K562 (cell line): Measurements from ENCODE around the gene SLK. TPM values are rescaled to one million over a fixed set of nuclear protein-coding genes. Genes with fewer than 3 reads are reported as not detected.

Experiments used
- ATAC-seq: fragments of 200-7000 bp; cut with Tn5 transposase; 3 replicates; pipeline ENCODE4 v1.9.1; 2020; ENCODE audit warnings: moderate library complexity
- BruUV-seq: library from RNA; stranded (reverse); fragments of 400-500 nt; replicated peaks from 2 replicates; lab custom pipeline; 2021; lab: Mats Ljungman, UMichigan
- CTCF ChIA-PET: fragments of 300-600 bp; formaldehyde crosslinking; extraction: SDS; loops from one replicate; lab custom pipeline; 2021; ENCODE audit warnings: low intra/inter-chr PET ratio; lab: Yijun Ruan, JAX
- POLR2A ChIA-PET: fragments of 300-600, 350-650 bp; sonication (Branson Sonifier 250); formaldehyde crosslinking; extraction: SDS; loops from one replicate; lab custom pipeline; 2021; ENCODE audit warnings: antibody characterized with exemption, inconsistent platforms; lab: Yijun Ruan, JAX
- DNase-seq, 4 experiments: peaks; one replicate each; pipeline versions ENCODE4 v3.0.0 to v3.0.0-alpha.2; 2011 to 2018; ENCODE audit warnings: low spot score in 3 of 4, mixed read lengths in 3 of 4; ENCODE audit errors: extremely low read depth in 1 of 4
- FAIRE-seq: peaks from 2 replicates; lab custom pipeline; 2011; peaks lifted over from hg19 to GRCh38; lab: Jason Lieb, UNC
- H2AFZ ChIP-seq: 2 replicates; pipeline ENCODE4 v1.6.0; 2011; ENCODE audit warnings: low read depth, low read length, control low read depth, inconsistent platforms
- H3K27ac ChIP-seq: fragments of 200-600 bp; 3 replicates; pipeline ENCODE4 v1.8.0; 2011; ENCODE audit warnings: low read depth, mild to moderate bottlenecking, control low read depth, inconsistent platforms, low read length, moderate library complexity, mixed read lengths; ENCODE audit errors: extremely low read depth
- H3K27me3 ChIP-seq, 2 experiments: fragments of 300-600 bp in 1 of 2; 2 replicates in 1 of 2; 3 replicates in 1 of 2; pipeline versions ENCODE4 v1.6.0 to v1.8.0; 2011; ENCODE audit warnings: inconsistent platforms in 2 of 2, low read length in 2 of 2, mild to moderate bottlenecking in 1 of 2, mixed read lengths in 1 of 2, moderate library complexity in 1 of 2; ENCODE audit not compliant: control insufficient read depth in 2 of 2, insufficient read depth in 2 of 2
- H3K36me3 ChIP-seq: fragments of 300-600 bp; 3 replicates; pipeline ENCODE4 v1.8.0; 2011; ENCODE audit warnings: mild to moderate bottlenecking, low read length, inconsistent platforms; ENCODE audit not compliant: control insufficient read depth, insufficient read depth
- H3K4me1 ChIP-seq, 2 experiments: fragments of 200-600 bp in 1 of 2; replicated peaks in 1 of 2; 2 replicates in 1 of 2; 3 replicates in 1 of 2; pipeline versions ENCODE4 v1.5.1 to v1.8.0; 2011; ENCODE audit warnings: inconsistent platforms in 2 of 2, low read length in 2 of 2, mild to moderate bottlenecking in 1 of 2, mixed read lengths in 1 of 2, moderate library complexity in 1 of 2; ENCODE audit not compliant: control insufficient read depth in 2 of 2, insufficient read depth in 2 of 2
- H3K4me2 ChIP-seq: 2 replicates; pipeline ENCODE4 v1.6.1; 2011; ENCODE audit warnings: low read length, control low read depth, inconsistent platforms, mixed read lengths; ENCODE audit not compliant: insufficient read depth
- H3K4me3 ChIP-seq: fragments of 200-600 bp; sonication (generic), shearing (Covaris generic); 2 replicates; pipeline ENCODE4 v1.5.1; 2016; ENCODE audit warnings: control low read depth, inconsistent platforms
- H3K79me2 ChIP-seq: fragments of 200-600 bp; 3 replicates; pipeline ENCODE4 v1.8.0; 2011; ENCODE audit warnings: low read length, inconsistent platforms; ENCODE audit not compliant: control insufficient read depth, insufficient read depth
- H3K9ac ChIP-seq, 2 experiments: 2 replicates each; pipeline versions ENCODE4 v1.6.0 to v1.6.1; 2011; ENCODE audit warnings: low read depth in 2 of 2, low read length in 2 of 2, control low read depth in 1 of 2, inconsistent platforms in 1 of 2, mild to moderate bottlenecking in 1 of 2, mixed read lengths in 1 of 2; ENCODE audit not compliant: insufficient read depth in 1 of 2
- H3K9me1 ChIP-seq: one replicate; pipeline ENCODE4 v1.6.0; 2011; ENCODE audit warnings: inconsistent platforms, mild to moderate bottlenecking, low read length, moderate library complexity; ENCODE audit not compliant: control insufficient read depth, insufficient read depth
- H3K9me3 ChIP-seq: replicated peaks from 2 replicates; pipeline ENCODE4 v1.5.1; 2011; ENCODE audit warnings: low read depth, low read length, inconsistent platforms; ENCODE audit not compliant: control insufficient read depth, insufficient read depth
- H4K20me1 ChIP-seq: replicated peaks from 2 replicates; pipeline ENCODE4 v1.6.1; 2011; ENCODE audit warnings: low read length, inconsistent platforms, mixed read lengths; ENCODE audit not compliant: control insufficient read depth, insufficient read depth
- C11orf30 ChIP-seq: fragments of 450-650 bp; IDR thresholded peaks from 2 replicates; pipeline ENCODE4 v1.6.1; 2016; ENCODE audit warnings: low read depth, mild to moderate bottlenecking
- MCM3 ChIP-seq: fragments of 450-650 bp; IDR thresholded peaks from 2 replicates; pipeline ENCODE4 v1.6.1; 2016
- MECOM ChIP-seq: fragments of 250-450 bp; sonication (Bioruptor Pico); IDR thresholded peaks from 2 replicates; pipeline ENCODE4 v1.8.0; 2022; ENCODE audit warnings: inconsistent platforms
- OTX1 ChIP-seq: fragments of 450-650 bp; formaldehyde crosslinking; IDR thresholded peaks from 2 replicates; pipeline ENCODE4 v1.4.0; 2022; ENCODE audit warnings: mild to moderate bottlenecking
- RNF2 ChIP-seq: sonication (generic); IDR thresholded peaks from 2 replicates; pipeline ENCODE4 v1.6.1; 2016
- SAFB ChIP-seq: fragments of 200-400 bp; formaldehyde crosslinking; IDR thresholded peaks from 2 replicates; pipeline ENCODE4 v1.6.1; 2017; ENCODE audit warnings: low read depth, low read length, borderline replicate concordance
- TAF7 ChIP-seq: fragments of 450-650 bp; IDR thresholded peaks from 2 replicates; pipeline ENCODE4 v1.6.1; 2016; ENCODE audit warnings: missing genetic modification characterization, missing compliant biosample characterization
- TARDBP ChIP-seq: fragments of 450-650 bp; IDR thresholded peaks from 2 replicates; pipeline ENCODE4 v1.6.1; 2016
- ZNF124 ChIP-seq: sonication (generic); formaldehyde crosslinking; IDR thresholded peaks from 2 replicates; pipeline ENCODE4 v1.8.1; 2022; ENCODE audit warnings: missing genetic modification reagents
- ZNF76 ChIP-seq: fragments of 250-450 bp; sonication (Bioruptor Pico); IDR thresholded peaks from 2 replicates; pipeline ENCODE4 v1.4.0; 2020; ENCODE audit warnings: mild to moderate bottlenecking, moderate library complexity, borderline replicate concordance
- whole genome bisulfite sequencing: fragments of 100-300 bp; shearing (Covaris generic); methylation state at CpG from one replicate; pipeline ENCODE4 v1.1.6; 2016; ENCODE audit warnings: low coverage, mixed read lengths; ENCODE audit not compliant: insufficient coverage; ENCODE audit errors: missing lambda C conversion rate; 5-methylcytosine and 5-hydroxymethylcytosine counted together
- in situ Hi-C: fragments of 300-500 bp; cut with MboI; formaldehyde crosslinking; loops from 4 replicates; pipeline ENCODE4 v1.15.0; 2018; ENCODE audit warnings: inconsistent platforms, mixed read lengths
- intact Hi-C: fragments of 100-400 bp; cut with micrococcal nuclease; formaldehyde crosslinking; loops from 2 replicates; pipeline ENCODE4 v1.14.2; 2022
- polyA plus RNA-seq, 8 experiments: library from polyadenylated mRNA; depleted of rRNA in 4 of 8; stranded (reverse) in 5 of 8; unstranded in 3 of 8; fragments of >200 nt; fragmentation: Nextera tagmentation in 2 of 8; fragmentation: Illumina TruSeq in 1 of 8; extraction: Ambion mirVana in 2 of 8; extraction: Trizol in 1 of 8; gene quantifications; 2 replicates each; pipeline versions ENCODE4 v1.2.1 to v1.2.3, GENCODE V29; 2011 to 2014; ENCODE audit warnings: inconsistent platforms in 1 of 8, missing spikeins in 1 of 8
- total RNA-seq, 7 experiments: library from RNA; depleted of rRNA in 6 of 7; stranded (reverse); fragments of >200 nt in 6 of 7; fragmentation: Illumina TruSeq in 2 of 7; extraction: Trizol in 2 of 7; gene quantifications; 2 replicates each; pipeline versions ENCODE4 v1.2.1 to v1.2.3, GENCODE V29; 2011 to 2021; ENCODE audit warnings: low replicate concordance in 1 of 7
- TF ChIP-seq, protein P1 (sequence below): sonication (generic); formaldehyde crosslinking; IDR thresholded peaks from 2 replicates; pipeline ENCODE4 v1.8.1; 2022; ENCODE audit warnings: missing genetic modification reagents
- TF ChIP-seq, protein P2 (sequence below): fragments of 450-650 bp; conservative IDR thresholded peaks from 2 replicates; pipeline ENCODE4 v1.6.1; 2016; ENCODE audit warnings: missing genetic modification characterization, low read depth, mild to moderate bottlenecking, control low read depth, missing compliant biosample characterization

SLK gene
- total and polyA plus RNA-seq, 9 of the 15 experiments (the other 6 are each of a cell fraction or from before 2014, with no cell fraction given) = 8.2 to 40.0 (median 23.4) TPM

DNA sequence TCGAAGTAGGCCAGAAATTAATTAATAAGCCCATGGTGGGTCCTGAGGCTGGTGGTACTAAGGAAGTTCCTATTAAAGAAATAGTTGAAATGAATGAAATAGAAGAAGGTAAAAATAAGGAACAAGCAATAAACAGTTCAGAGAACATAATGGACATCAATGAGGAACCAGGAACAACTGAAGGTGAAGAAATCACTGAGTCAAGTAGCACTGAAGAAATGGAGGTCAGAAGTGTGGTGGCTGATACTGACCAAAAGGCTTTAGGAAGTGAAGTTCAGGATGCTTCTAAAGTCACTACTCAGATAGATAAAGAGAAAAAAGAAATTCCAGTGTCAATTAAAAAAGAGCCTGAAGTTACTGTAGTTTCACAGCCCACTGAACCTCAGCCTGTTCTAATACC, 36.0 kb downstream of the SLK start:
- Histone ChIP-seq H3K36me3 (peaks cover 70% of the 10 kb centered on the region; the same call in 1 of the 3 replicates), H3K4me1 (no peaks in the 10 kb centered on the region), H3K4me2 (no peak overlapping the region), H3K4me3 (no peak overlapping the region), H4K20me1 (no peaks in the 10 kb centered on the region; the same call in 1 of the 2 replicates), H3K27ac (no peak overlapping the region), H3K9me1 (no peaks in the 10 kb centered on the region), H3K27me3 (no peaks in the 10 kb centered on the region), H2AFZ (no peak overlapping the region), H3K9me3 (no peaks in the 10 kb centered on the region), H3K79me2 (no peaks in the 10 kb centered on the region), H3K9ac (no peak overlapping the region)
- POLR2A ChIA-PET = no interaction called here
- ATAC-seq = no peak
- WGBS = 89% methylated on average over 1 of the region's 1 CpG
- in situ Hi-C loops = no loop called here
- CTCF ChIA-PET = no interaction called here
- BruUV-seq = no TSS peak
- DNase-seq = no peak
- FAIRE-seq = no peak
- intact Hi-C loops = no loop called here
- TF ChIP-seq MCM3 (no peak), ZNF76 (CRISPR knock-in tag) (no peak), MECOM (CRISPR knock-in tag) (no peak)
- TF ChIP-seq, all 486 proteins: peak for 0

DNA sequence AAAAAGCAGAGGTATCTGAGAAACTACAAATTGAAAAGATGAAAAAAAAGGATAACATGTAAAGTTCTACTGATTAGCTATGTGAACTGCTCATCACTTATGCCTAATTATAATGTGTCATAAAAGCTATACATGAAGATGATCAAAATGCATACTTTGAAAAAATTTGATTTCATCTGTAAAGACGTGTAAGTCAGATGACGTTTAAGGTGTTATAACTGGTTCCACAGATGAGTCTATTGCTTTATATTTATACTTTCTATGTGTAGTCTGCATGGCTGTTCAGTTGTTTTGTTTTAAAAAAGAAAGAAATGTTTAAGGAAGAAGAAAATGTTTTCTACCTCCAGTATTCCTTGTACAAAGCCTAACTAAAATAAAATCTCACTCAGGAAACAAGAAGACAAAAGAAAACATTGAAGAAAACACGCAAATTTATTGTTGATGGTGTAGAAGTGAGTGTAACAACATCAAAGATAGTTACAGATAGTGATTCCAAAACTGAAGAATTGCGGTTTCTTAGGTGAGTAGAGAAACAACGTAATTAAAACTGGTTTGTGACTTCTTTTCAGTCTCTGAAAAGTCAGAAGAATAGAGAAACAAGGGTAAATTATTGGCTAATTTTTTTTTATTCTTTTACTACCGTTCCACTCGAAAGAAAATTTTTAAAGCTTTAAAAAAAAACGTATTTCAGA, 38.4 kb downstream of the SLK start:
- H3K9me1 ChIP-seq = no peaks in the 10 kb centered on the region
- H3K79me2 ChIP-seq = no peaks in the 10 kb centered on the region
- no peaks in the 10 kb centered on the region for H3K9me3 ChIP-seq
- POLR2A ChIA-PET = interaction anchor here (1.2 kb wide), 1 partner anchor 11 kb away, joined by 3 read pairs; no protein-coding TSS in a partner anchor
- no peak overlapping the region for H3K4me3 ChIP-seq
- H3K9ac ChIP-seq = no peak overlapping the region
- H3K4me1 ChIP-seq = no peaks in the 10 kb centered on the region
- DNase-seq (no peak), ATAC-seq (no peak), FAIRE-seq (no peak)
- H4K20me1 ChIP-seq = no peaks in the 10 kb centered on the region; the same call in 1 of the 2 replicates
- intact Hi-C loops = no loop called here
- WGBS = 82% methylated on average over 8 of the region's 8 CpGs
- no TSS peak for BruUV-seq
- H2AFZ ChIP-seq = no peak overlapping the region
- H3K4me2 ChIP-seq = no peak overlapping the region
- no peaks in the 10 kb centered on the region for H3K27me3 ChIP-seq
- in situ Hi-C loops = no loop called here
- no peak overlapping the region for H3K27ac ChIP-seq
- H3K36me3 ChIP-seq = peaks cover 62% of the 10 kb centered on the region; the same call in 1 of the 3 replicates
- CTCF ChIA-PET = no interaction called here
- TF ChIP-seq, protein P1, sequence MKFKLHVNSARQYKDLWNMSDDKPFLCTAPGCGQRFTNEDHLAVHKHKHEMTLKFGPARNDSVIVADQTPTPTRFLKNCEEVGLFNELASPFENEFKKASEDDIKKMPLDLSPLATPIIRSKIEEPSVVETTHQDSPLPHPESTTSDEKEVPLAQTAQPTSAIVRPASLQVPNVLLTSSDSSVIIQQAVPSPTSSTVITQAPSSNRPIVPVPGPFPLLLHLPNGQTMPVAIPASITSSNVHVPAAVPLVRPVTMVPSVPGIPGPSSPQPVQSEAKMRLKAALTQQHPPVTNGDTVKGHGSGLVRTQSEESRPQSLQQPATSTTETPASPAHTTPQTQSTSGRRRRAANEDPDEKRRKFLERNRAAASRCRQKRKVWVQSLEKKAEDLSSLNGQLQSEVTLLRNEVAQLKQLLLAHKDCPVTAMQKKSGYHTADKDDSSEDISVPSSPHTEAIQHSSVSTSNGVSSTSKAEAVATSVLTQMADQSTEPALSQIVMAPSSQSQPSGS (CRISPR knock-in tag) = no peak
- TF ChIP-seq OTX1 (CRISPR knock-in tag) (no peak), C11orf30 (no peak), ZNF124 (CRISPR knock-in tag) (no peak), SAFB (no peak), TARDBP (no peak), RNF2 (no peak), TAF7 (tag) (no peak)
- TF ChIP-seq, protein P2, sequence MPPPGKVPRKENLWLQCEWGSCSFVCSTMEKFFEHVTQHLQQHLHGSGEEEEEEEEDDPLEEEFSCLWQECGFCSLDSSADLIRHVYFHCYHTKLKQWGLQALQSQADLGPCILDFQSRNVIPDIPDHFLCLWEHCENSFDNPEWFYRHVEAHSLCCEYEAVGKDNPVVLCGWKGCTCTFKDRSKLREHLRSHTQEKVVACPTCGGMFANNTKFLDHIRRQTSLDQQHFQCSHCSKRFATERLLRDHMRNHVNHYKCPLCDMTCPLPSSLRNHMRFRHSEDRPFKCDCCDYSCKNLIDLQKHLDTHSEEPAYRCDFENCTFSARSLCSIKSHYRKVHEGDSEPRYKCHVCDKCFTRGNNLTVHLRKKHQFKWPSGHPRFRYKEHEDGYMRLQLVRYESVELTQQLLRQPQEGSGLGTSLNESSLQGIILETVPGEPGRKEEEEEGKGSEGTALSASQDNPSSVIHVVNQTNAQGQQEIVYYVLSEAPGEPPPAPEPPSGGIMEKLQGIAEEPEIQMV = no peak
